ENCODE data around the gene TMEM121B. TPM values are rescaled to one million over a fixed set of nuclear protein-coding genes. Genes with fewer than 3 reads are reported as not detected.

TMEM121B gene
- 6.4 and 7.2 TPM in 2 replicates for total RNA-seq (2014; rRNA removed; shearing (Covaris generic))
- 2.0 and 2.4 TPM in 2 replicates for polyA plus RNA-seq (2016; fragmentation: Nextera tagmentation; extraction: Ambion mirVana)
- long read RNA-seq, full-length matches to known transcripts, result 3 of 3 reads
- long read RNA-seq, partial matches to known transcripts, result 0 of 3 reads
- long read RNA-seq, other reads (novel, unspliced or antisense), result 0 of 3 reads

DNA sequence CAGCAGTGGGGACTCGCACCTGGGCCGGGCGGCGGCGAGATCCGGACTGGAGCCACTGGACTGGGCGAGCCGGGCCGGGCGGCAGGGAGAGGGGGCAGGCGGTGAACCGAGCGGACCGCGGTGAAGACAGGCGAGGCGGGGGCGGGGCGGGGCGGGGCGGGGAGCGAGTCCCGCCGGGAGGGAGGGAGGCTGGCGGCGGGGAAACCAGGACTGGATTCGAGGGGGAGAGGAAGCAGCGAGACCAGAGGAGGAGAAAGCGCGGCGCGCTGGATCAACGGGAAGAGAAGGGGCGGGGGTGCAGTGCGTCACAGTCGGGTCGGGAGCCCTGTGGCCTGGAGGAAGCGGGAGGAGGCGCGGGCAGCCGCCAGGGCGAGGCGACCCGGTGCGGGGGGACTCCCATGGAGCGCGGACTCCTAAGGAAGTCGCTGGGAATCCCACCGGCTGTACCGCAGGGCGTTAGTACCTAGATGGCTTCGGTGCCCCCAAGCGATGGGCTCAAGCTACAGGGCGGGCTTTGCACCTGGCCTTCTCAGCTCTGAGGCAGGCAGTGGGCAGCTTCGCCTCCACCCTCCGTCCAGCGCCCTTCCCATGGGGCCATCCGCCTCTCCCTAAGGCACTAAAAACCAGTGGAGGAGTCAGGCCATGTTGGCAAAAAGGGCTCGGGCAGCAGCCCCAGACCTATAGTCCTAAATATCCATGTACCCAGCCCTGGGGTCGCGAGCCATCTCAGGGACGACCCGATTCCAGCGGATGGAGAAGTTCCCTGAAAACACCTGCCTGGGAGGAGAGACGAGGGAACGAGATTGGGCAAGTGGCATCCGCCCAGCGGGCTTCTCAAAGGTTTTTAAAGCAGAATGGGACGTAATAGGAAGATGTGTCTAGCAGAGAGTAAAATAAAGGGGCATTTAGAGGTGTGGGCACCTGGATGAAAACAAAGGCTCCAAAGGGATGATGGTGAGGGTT, at the start of gene TMEM121B:
TSS of gene TMEM121B (minus strand) at position 128 of the 963 bp plus-strand sequence. CDS start 233 bp downstream, outside the sequence.
- Histone ChIP-seq H3K4me1 (ENCODE audit: insufficient read depth) (peaks cover 24% of the 10 kb centered on the region), H3K4me2 (peak within 1 kb of the TSS; percentile 88), H2AFZ (peak within 1 kb of the TSS; percentile 99), H3K4me3 (peak within 1 kb of the TSS; percentile 75), H3F3A (replicated peaks; ENCODE audit: low read depth) (peaks cover 15% of the 10 kb centered on the region; the same call in 1 of the 2 replicates), H3K79me2 (replicated peaks; ENCODE audit: insufficient read depth) (no peaks in the 10 kb centered on the region), H3K36me3 (ENCODE audit: insufficient read depth) (no peaks in the 10 kb centered on the region), H4K20me1 (replicated peaks; ENCODE audit: insufficient read depth) (0 out of 2 replicates have a peak, but pooled peaks cover 3% of the 10 kb centered on the region), H3K9me2 (ENCODE audit: insufficient read depth) (no peaks in the 10 kb centered on the region), H3K27me3 (ENCODE audit: insufficient read depth) (peaks cover 10% of the 10 kb centered on the region; the same call in 1 of the 2 replicates), H3K27ac (ENCODE audit: low read depth) (0 out of 2 replicates have a peak within 1 kb of the TSS, but pooled peaks have one; percentile 32)
- H3K9me3 Mint-ChIP-seq, result no peaks in the 10 kb centered on the region; the same call in 2 of the 3 replicates
- peaks cover 28% of the 10 kb centered on the region for H3K4me1 Mint-ChIP-seq
- ATAC-seq (peak; percentile 72), DNase-seq (ENCODE audit: low spot score) (peak; percentile 98)
- no peak for TF ChIP-seq ZNF331 (CRISPR knock-in tag; IDR thresholded peaks at IDR 0.05; ENCODE audit: low read depth)
- peak; percentile 41 for TF ChIP-seq POLR2AphosphoS5 (IDR thresholded peaks at IDR 0.05; ENCODE audit: low read depth)
- no peak for TF ChIP-seq EZH2phosphoT487 (IDR thresholded peaks at IDR 0.05; ENCODE audit: unreplicated experiment)
- TF ChIP-seq CREB1 (CRISPR knock-in tag; IDR thresholded peaks at IDR 0.05; ENCODE audit: low read depth), result peak; percentile 89
- H3K4me3 Mint-ChIP-seq, result peak within 1 kb of the TSS; percentile 82
- H3K27ac Mint-ChIP-seq, result peak within 1 kb of the TSS; percentile 52; the same call in 1 of the 2 replicates
- H3K36me3 Mint-ChIP-seq (ENCODE audit: low read depth), result no peaks in the 10 kb centered on the region
- H3K27me3 Mint-ChIP-seq (ENCODE audit: insufficient read depth, low read depth, poor library complexity), result peaks cover 18% of the 10 kb centered on the region

DNA sequence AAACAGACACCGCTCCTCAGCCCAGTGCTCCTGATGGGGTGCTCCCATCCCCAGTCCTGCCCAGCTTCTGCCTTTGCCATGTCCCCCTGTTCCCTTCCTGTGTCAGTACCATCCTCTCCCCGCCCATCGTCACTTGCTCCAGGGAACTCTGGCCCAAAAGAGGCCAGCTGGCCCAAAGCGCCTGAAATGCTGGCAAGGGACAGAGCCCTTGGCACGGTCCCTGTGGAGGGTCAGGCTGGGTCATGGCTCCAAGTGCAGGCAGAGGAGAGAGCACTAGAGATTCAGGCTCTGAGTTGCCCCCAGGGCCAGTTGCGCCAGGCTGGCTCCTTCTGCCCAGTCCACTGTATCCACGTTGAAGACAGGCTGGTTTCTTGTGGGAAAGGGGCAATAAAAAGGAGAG, 46.3 kb upstream of the TMEM121B start:
- peaks cover 7% of the 10 kb centered on the region for H3K4me1 ChIP-seq (ENCODE audit: insufficient read depth)
- Mint-ChIP-seq H3K27me3 (ENCODE audit: insufficient read depth, low read depth, poor library complexity) (peaks cover 3% of the 10 kb centered on the region), H3K36me3 (ENCODE audit: low read depth) (no peaks in the 10 kb centered on the region), H3K9me3 (no peaks in the 10 kb centered on the region), H3K4me3 (no peak overlapping the region), H3K27ac (no peak overlapping the region), H3K4me1 (peaks cover 10% of the 10 kb centered on the region)
- no peaks in the 10 kb centered on the region for H3K36me3 ChIP-seq (ENCODE audit: insufficient read depth)
- H4K20me1 ChIP-seq (replicated peaks; ENCODE audit: insufficient read depth), result no peaks in the 10 kb centered on the region
- no peak overlapping the region for H3K4me2 ChIP-seq
- no peak for ATAC-seq
- no peak overlapping the region for H2AFZ ChIP-seq
- H3K79me2 ChIP-seq (replicated peaks; ENCODE audit: insufficient read depth), result no peaks in the 10 kb centered on the region
- H3K4me3 ChIP-seq, result no peak overlapping the region
- no peak overlapping the region for H3K27ac ChIP-seq (ENCODE audit: low read depth)
- H3K27me3 ChIP-seq (ENCODE audit: insufficient read depth), result no peaks in the 10 kb centered on the region
- no peak for DNase-seq (ENCODE audit: low spot score)
- H3F3A ChIP-seq (replicated peaks; ENCODE audit: low read depth), result peaks cover 9% of the 10 kb centered on the region; the same call in 1 of the 2 replicates
- no peaks in the 10 kb centered on the region for H3K9me2 ChIP-seq (ENCODE audit: insufficient read depth)
- TF ChIP-seq, protein P1, sequence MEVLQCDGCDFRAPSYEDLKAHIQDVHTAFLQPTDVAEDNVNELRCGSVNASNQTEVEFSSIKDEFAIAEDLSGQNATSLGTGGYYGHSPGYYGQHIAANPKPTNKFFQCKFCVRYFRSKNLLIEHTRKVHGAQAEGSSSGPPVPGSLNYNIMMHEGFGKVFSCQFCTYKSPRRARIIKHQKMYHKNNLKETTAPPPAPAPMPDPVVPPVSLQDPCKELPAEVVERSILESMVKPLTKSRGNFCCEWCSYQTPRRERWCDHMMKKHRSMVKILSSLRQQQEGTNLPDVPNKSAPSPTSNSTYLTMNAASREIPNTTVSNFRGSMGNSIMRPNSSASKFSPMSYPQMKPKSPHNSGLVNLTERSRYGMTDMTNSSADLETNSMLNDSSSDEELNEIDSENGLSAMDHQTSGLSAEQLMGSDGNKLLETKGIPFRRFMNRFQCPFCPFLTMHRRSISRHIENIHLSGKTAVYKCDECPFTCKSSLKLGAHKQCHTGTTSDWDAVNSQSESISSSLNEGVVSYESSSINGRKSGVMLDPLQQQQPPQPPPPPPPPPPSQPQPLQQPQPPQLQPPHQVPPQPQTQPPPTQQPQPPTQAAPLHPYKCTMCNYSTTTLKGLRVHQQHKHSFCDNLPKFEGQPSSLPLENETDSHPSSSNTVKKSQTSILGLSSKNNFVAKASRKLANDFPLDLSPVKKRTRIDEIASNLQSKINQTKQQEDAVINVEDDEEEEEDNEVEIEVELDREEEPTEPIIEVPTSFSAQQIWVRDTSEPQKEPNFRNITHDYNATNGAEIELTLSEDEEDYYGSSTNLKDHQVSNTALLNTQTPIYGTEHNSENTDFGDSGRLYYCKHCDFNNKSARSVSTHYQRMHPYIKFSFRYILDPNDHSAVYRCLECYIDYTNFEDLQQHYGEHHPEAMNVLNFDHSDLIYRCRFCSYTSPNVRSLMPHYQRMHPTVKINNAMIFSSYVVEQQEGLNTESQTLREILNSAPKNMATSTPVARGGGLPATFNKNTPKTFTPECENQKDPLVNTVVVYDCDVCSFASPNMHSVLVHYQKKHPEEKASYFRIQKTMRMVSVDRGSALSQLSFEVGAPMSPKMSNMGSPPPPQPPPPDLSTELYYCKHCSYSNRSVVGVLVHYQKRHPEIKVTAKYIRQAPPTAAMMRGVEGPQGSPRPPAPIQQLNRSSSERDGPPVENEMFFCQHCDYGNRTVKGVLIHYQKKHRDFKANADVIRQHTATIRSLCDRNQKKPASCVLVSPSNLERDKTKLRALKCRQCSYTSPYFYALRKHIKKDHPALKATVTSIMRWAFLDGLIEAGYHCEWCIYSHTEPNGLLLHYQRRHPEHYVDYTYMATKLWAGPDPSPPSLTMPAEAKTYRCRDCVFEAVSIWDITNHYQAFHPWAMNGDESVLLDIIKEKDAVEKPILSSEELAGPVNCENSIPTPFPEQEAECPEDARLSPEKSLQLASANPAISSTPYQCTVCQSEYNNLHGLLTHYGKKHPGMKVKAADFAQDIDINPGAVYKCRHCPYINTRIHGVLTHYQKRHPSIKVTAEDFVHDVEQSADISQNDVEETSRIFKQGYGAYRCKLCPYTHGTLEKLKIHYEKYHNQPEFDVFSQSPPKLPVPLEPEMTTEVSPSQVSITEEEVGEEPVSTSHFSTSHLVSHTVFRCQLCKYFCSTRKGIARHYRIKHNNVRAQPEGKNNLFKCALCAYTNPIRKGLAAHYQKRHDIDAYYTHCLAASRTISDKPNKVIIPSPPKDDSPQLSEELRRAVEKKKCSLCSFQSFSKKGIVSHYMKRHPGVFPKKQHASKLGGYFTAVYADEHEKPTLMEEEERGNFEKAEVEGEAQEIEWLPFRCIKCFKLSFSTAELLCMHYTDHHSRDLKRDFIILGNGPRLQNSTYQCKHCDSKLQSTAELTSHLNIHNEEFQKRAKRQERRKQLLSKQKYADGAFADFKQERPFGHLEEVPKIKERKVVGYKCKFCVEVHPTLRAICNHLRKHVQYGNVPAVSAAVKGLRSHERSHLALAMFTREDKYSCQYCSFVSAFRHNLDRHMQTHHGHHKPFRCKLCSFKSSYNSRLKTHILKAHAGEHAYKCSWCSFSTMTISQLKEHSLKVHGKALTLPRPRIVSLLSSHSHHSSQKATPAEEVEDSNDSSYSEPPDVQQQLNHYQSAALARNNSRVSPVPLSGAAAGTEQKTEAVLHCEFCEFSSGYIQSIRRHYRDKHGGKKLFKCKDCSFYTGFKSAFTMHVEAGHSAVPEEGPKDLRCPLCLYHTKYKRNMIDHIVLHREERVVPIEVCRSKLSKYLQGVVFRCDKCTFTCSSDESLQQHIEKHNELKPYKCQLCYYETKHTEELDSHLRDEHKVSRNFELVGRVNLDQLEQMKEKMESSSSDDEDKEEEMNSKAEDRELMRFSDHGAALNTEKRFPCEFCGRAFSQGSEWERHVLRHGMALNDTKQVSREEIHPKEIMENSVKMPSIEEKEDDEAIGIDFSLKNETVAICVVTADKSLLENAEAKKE (CRISPR knock-in tag; IDR thresholded peaks at IDR 0.05), result no peak
- TF ChIP-seq EZH2 (IDR thresholded peaks at IDR 0.05; ENCODE audit: low read depth, unreplicated experiment) (no peak), STAT1 (IDR thresholded peaks at IDR 0.05; ENCODE audit: unreplicated experiment) (no peak), ZNF331 (CRISPR knock-in tag; IDR thresholded peaks at IDR 0.05; ENCODE audit: low read depth) (no peak), EZH2phosphoT487 (IDR thresholded peaks at IDR 0.05; ENCODE audit: unreplicated experiment) (no peak), NANOG (IDR thresholded peaks at IDR 0.05; ENCODE audit: borderline replicate concordance) (no peak)
- TF ChIP-seq, protein P2, sequence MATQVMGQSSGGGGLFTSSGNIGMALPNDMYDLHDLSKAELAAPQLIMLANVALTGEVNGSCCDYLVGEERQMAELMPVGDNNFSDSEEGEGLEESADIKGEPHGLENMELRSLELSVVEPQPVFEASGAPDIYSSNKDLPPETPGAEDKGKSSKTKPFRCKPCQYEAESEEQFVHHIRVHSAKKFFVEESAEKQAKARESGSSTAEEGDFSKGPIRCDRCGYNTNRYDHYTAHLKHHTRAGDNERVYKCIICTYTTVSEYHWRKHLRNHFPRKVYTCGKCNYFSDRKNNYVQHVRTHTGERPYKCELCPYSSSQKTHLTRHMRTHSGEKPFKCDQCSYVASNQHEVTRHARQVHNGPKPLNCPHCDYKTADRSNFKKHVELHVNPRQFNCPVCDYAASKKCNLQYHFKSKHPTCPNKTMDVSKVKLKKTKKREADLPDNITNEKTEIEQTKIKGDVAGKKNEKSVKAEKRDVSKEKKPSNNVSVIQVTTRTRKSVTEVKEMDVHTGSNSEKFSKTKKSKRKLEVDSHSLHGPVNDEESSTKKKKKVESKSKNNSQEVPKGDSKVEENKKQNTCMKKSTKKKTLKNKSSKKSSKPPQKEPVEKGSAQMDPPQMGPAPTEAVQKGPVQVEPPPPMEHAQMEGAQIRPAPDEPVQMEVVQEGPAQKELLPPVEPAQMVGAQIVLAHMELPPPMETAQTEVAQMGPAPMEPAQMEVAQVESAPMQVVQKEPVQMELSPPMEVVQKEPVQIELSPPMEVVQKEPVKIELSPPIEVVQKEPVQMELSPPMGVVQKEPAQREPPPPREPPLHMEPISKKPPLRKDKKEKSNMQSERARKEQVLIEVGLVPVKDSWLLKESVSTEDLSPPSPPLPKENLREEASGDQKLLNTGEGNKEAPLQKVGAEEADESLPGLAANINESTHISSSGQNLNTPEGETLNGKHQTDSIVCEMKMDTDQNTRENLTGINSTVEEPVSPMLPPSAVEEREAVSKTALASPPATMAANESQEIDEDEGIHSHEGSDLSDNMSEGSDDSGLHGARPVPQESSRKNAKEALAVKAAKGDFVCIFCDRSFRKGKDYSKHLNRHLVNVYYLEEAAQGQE (IDR thresholded peaks at IDR 0.05; ENCODE audit: unreplicated experiment), result no peak

All from GM23338 (cell line).